ENCODE data around the gene CPB2. TPM values are rescaled to one million over a fixed set of nuclear protein-coding genes. Genes with fewer than 3 reads are reported as not detected.

Gene CPB2
- polyA plus RNA-seq, 1 donor (not counting 4 experiments of a cell fraction or from before 2014, with no cell fraction given): 0.26 TPM

GRCh38 chr13:46041419-46041839, 63.4 kb downstream of the CPB2 start:
- FAIRE-seq (no peak), DNase-seq (ENCODE audit: low read depth, low spot score) (no peak)
- dilution Hi-C loops (cut with MboI; ENCODE audit: extremely low pct_ligation_motif_present, low sequenced_read_pairs): no loop called here
- Histone ChIP-seq H3K27me3 (ENCODE audit: control insufficient read depth, extremely low read depth, insufficient read depth, low read length) (no peaks in the 10 kb centered on the region), H3K79me2 (ENCODE audit: control insufficient read depth, insufficient read depth, low read length) (peaks cover 27% of the 10 kb centered on the region), H2AFZ (ENCODE audit: control insufficient read depth, low read length) (no peak overlapping the region), H3K9ac (ENCODE audit: control insufficient read depth, extremely low read depth, insufficient read depth, low read length) (no peak overlapping the region), H3K4me2 (ENCODE audit: control insufficient read depth, extremely low read depth, insufficient read depth, low read depth, low read length) (no peak overlapping the region), H3K4me3 (ENCODE audit: control insufficient read depth in 2 of 3, extremely low read depth in 1 of 3, insufficient read depth in 2 of 3, low read depth in 1 of 3, low read length in 3 of 3) (no peak overlapping the region), H3K4me1 (ENCODE audit: control insufficient read depth, extremely low read depth, insufficient read depth, low read length) (no peaks in the 10 kb centered on the region), H3K27ac (ENCODE audit: control insufficient read depth, insufficient read depth, low read length) (no peak overlapping the region), H3K36me3 (ENCODE audit: control insufficient read depth in 2 of 2, extremely low read depth in 1 of 2, insufficient read depth in 2 of 2, low read length in 2 of 2) (peaks cover 0 to 3% of the 10 kb centered on the region in 2 experiments), H3K9me3 (ENCODE audit: control insufficient read depth, low read depth, low read length) (no peaks in the 10 kb centered on the region), H3K9me1 (ENCODE audit: control insufficient read depth, extremely low read depth, insufficient read depth, low read length) (no peaks in the 10 kb centered on the region), H4K20me1 (ENCODE audit: control insufficient read depth, extremely low read depth, insufficient read depth, low read length) (no peaks in the 10 kb centered on the region)
- TF ChIP-seq CTCF (optimal IDR thresholded peaks at IDR 0.05 in 1 of 3, IDR thresholded peaks at IDR 0.05 in 1 of 3, conservative IDR thresholded peaks at IDR 0.05 in 1 of 3; ENCODE audit: extremely low read depth in 1 of 3, insufficient read depth in 2 of 3, low read length in 3 of 3) (no peak), EZH2 (IDR thresholded peaks at IDR 0.05; ENCODE audit: low read length) (no peak)

DNA sequence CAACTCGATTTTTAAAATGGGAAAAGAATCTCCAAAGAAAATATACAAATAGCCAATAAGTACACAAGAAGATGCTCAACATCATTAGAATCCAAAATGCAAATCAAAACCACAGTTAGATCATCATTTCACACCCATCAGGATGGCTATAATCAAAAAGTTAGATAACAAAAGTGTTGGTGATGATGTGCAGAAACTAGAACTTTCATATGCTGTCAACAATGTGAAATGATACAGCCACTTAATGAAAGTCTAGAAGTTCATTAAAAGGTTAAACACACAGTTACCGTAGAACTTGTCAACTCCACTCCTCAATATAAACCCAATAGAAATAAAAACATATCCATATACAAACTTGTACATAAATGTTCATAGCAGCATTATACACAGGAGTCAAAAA, 64.1 kb downstream of the CPB2 start:
- H3K9me1 ChIP-seq (ENCODE audit: control insufficient read depth, extremely low read depth, insufficient read depth, low read length): no peaks in the 10 kb centered on the region
- TF ChIP-seq CTCF (optimal IDR thresholded peaks at IDR 0.05 in 1 of 3, IDR thresholded peaks at IDR 0.05 in 1 of 3, conservative IDR thresholded peaks at IDR 0.05 in 1 of 3; ENCODE audit: extremely low read depth in 1 of 3, insufficient read depth in 2 of 3, low read length in 3 of 3) (no peak), EZH2 (IDR thresholded peaks at IDR 0.05; ENCODE audit: low read length) (no peak)
- H3K79me2 ChIP-seq (ENCODE audit: control insufficient read depth, insufficient read depth, low read length): peaks cover 25% of the 10 kb centered on the region

More for the DNA sequence above, 64.1 kb downstream of the CPB2 start:
- Histone ChIP-seq H3K4me2 (ENCODE audit: control insufficient read depth, extremely low read depth, insufficient read depth, low read depth, low read length) (no peak overlapping the region), H3K9ac (ENCODE audit: control insufficient read depth, extremely low read depth, insufficient read depth, low read length) (no peak overlapping the region), H4K20me1 (ENCODE audit: control insufficient read depth, extremely low read depth, insufficient read depth, low read length) (no peaks in the 10 kb centered on the region), H2AFZ (ENCODE audit: control insufficient read depth, low read length) (no peak overlapping the region), H3K9me3 (ENCODE audit: control insufficient read depth, low read depth, low read length) (no peaks in the 10 kb centered on the region), H3K27ac (ENCODE audit: control insufficient read depth, insufficient read depth, low read length) (no peak overlapping the region), H3K4me3 (ENCODE audit: control insufficient read depth in 2 of 3, extremely low read depth in 1 of 3, insufficient read depth in 2 of 3, low read depth in 1 of 3, low read length in 3 of 3) (no peak overlapping the region), H3K27me3 (ENCODE audit: control insufficient read depth, extremely low read depth, insufficient read depth, low read length) (no peaks in the 10 kb centered on the region), H3K4me1 (ENCODE audit: control insufficient read depth, extremely low read depth, insufficient read depth, low read length) (no peaks in the 10 kb centered on the region), H3K36me3 (ENCODE audit: control insufficient read depth in 2 of 2, extremely low read depth in 1 of 2, insufficient read depth in 2 of 2, low read length in 2 of 2) (peaks cover 0 to 3% of the 10 kb centered on the region in 2 experiments)
- FAIRE-seq (no peak), DNase-seq (ENCODE audit: low read depth, low spot score) (no peak)
- dilution Hi-C loops (cut with MboI; ENCODE audit: extremely low pct_ligation_motif_present, low sequenced_read_pairs): no loop called here
